ENCODE results near the gene ALDH1A1. TPM values are rescaled to one million over a fixed set of nuclear protein-coding genes. Genes with fewer than 3 reads are reported as not detected.

ALDH1A1 gene
- total and polyA plus RNA-seq, 7 experiments from 2014 or later, result 1.0 to 11.9 (median 2.0) TPM; not detected in 3

DNA sequence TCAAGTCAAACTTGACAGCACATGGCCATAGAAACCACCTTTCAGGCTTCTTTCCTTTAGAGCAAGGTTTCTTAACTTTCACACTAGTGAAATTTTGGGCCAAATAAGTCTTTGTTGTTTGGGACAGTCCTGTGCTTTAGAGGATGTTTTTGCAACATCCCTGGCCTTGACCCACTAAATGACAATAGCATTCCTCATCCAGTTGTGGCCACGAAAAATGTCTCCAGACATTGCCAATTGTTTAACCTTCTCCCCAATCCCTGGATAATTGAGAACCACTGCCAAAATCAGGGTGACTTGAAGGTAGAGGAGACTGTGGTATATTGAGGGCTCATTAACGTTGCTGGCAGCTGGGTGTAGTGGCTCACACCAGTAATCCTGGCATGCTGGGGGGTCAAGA lies 72.0 kb downstream of the ALDH1A1 start:
- ATAC-seq (no peak), DNase-seq (no peak)
- intact Hi-C loops (cut with micrococcal nuclease), result no loop called here
- Histone ChIP-seq H3K9me3 (ENCODE audit: control insufficient read depth in 2 of 3, low read length in 3 of 3) (no peaks in the 10 kb centered on the region), H3K4me3 (ENCODE audit: low read length) (no peak overlapping the region), H3K36me3 (ENCODE audit: control insufficient read depth in 2 of 3, insufficient read depth in 3 of 3, low read length in 3 of 3) (no peaks in the 10 kb centered on the region), H3K27ac (ENCODE audit: low read depth, low read length) (no peak overlapping the region), H3K27me3 (ENCODE audit: control insufficient read depth in 2 of 2, insufficient read depth in 2 of 2, low read length in 2 of 2) (no peaks in the 10 kb centered on the region), H3K4me1 (ENCODE audit: control insufficient read depth in 2 of 2, insufficient read depth in 2 of 2, low read length in 2 of 2) (no peaks in the 10 kb centered on the region)
- Mint-ChIP-seq H3K27ac (no peak overlapping the region), H3K4me3 (no peak overlapping the region), H3K4me1 (no peaks in the 10 kb centered on the region), H3K9me3 (peaks cover 0 to 3% (median 0%) of the 10 kb centered on the region in 11 donors), H3K36me3 (no peaks in the 10 kb centered on the region), H3K27me3 (peaks cover 0 to 7% (median 0%) of the 10 kb centered on the region in 5 donors)
- ChIA-PET CTCF (no interaction called here), POLR2A (no interaction called here)

GRCh38 chr9:72875221-72875620 lies 77.6 kb downstream of the ALDH1A1 start:
- ATAC-seq, result no peak
- H3K27me3 ChIP-seq (ENCODE audit: control insufficient read depth in 2 of 2, insufficient read depth in 2 of 2, low read length in 2 of 2), result no peaks in the 10 kb centered on the region
- ChIA-PET POLR2A (no interaction called here), CTCF (no interaction called here)
- no peak for DNase-seq
- H3K27me3 Mint-ChIP-seq, result peaks cover 3 to 23% (median 13%) of the 10 kb centered on the region in 5 donors
- no peaks in the 10 kb centered on the region for H3K36me3 ChIP-seq (ENCODE audit: control insufficient read depth in 2 of 3, insufficient read depth in 3 of 3, low read length in 3 of 3)
- intact Hi-C loops (cut with micrococcal nuclease), result no loop called here
- H3K27ac Mint-ChIP-seq, result no peak overlapping the region
- no peaks in the 10 kb centered on the region for H3K9me3 ChIP-seq (ENCODE audit: control insufficient read depth in 2 of 3, low read length in 3 of 3)
- no peak overlapping the region for H3K4me3 ChIP-seq (ENCODE audit: low read length)
- H3K4me1 ChIP-seq (ENCODE audit: control insufficient read depth in 2 of 2, insufficient read depth in 2 of 2, low read length in 2 of 2), result no peaks in the 10 kb centered on the region
- no peaks in the 10 kb centered on the region for H3K4me1 Mint-ChIP-seq
- no peak overlapping the region for H3K4me3 Mint-ChIP-seq
- no peak overlapping the region for H3K27ac ChIP-seq (ENCODE audit: low read depth, low read length)
- no peaks in the 10 kb centered on the region for H3K36me3 Mint-ChIP-seq
- H3K9me3 Mint-ChIP-seq, result peaks cover 0 to 3% (median 0%) of the 10 kb centered on the region in 11 donors

- no peaks in the 10 kb centered on the region for H3K9me3 ChIP-seq (ENCODE audit: control insufficient read depth in 2 of 3, low read length in 3 of 3)
- H3K4me1 ChIP-seq (ENCODE audit: control insufficient read depth in 2 of 2, insufficient read depth in 2 of 2, low read length in 2 of 2), result no peaks in the 10 kb centered on the region
- ChIA-PET POLR2A (no interaction called here), CTCF (no interaction called here)
- no peaks in the 10 kb centered on the region for H3K4me1 Mint-ChIP-seq
- no peak for DNase-seq
- no peak overlapping the region for H3K4me3 ChIP-seq (ENCODE audit: low read length)
- H3K9me3 Mint-ChIP-seq, result peaks cover 0 to 3% (median 0%) of the 10 kb centered on the region in 11 donors
- no peaks in the 10 kb centered on the region for H3K27me3 ChIP-seq (ENCODE audit: control insufficient read depth in 2 of 2, insufficient read depth in 2 of 2, low read length in 2 of 2)
- no peak overlapping the region for H3K27ac ChIP-seq (ENCODE audit: low read depth, low read length)
- H3K27ac Mint-ChIP-seq, result no peak overlapping the region
- peaks cover 3 to 23% (median 20%) of the 10 kb centered on the region in 5 donors for H3K27me3 Mint-ChIP-seq
- H3K36me3 ChIP-seq (ENCODE audit: control insufficient read depth in 2 of 3, insufficient read depth in 3 of 3, low read length in 3 of 3), result no peaks in the 10 kb centered on the region
- ATAC-seq, result no peak
- no peak overlapping the region for H3K4me3 Mint-ChIP-seq
- H3K36me3 Mint-ChIP-seq, result no peaks in the 10 kb centered on the region
- intact Hi-C loops (cut with micrococcal nuclease), result loop anchor here (5.0 kb wide), 2 partner anchors 148 to 313 kb away; no protein-coding TSS in a partner anchor
Observed at GRCh38 chr9:72874344-72874743, 78.5 kb downstream of the ALDH1A1 start.

DNA sequence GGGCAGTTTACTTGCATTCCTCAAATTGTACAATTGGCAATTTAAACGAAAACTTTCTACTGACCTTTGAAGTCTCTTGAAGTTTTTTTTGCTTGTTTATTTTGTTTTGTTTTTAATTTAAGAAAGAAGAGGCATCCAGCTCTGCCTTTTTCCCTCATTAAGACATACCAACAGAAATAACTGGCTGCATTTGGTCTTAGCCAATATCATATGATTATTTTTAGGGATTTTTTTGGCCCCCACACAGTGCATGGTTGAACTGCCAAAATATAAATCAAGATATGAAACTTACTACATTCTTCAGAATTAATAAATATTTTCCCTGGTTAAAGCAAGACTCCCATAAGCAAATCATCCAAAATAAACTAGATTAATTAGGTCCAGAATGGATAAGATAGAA lies 79.4 kb downstream of the ALDH1A1 start:
- Histone ChIP-seq H3K4me3 (ENCODE audit: low read length) (no peak overlapping the region), H3K9me3 (ENCODE audit: control insufficient read depth in 2 of 3, low read length in 3 of 3) (no peaks in the 10 kb centered on the region), H3K4me1 (ENCODE audit: control insufficient read depth in 2 of 2, insufficient read depth in 2 of 2, low read length in 2 of 2) (no peaks in the 10 kb centered on the region), H3K36me3 (ENCODE audit: control insufficient read depth in 2 of 3, insufficient read depth in 3 of 3, low read length in 3 of 3) (no peaks in the 10 kb centered on the region), H3K27ac (ENCODE audit: low read depth, low read length) (no peak overlapping the region), H3K27me3 (ENCODE audit: control insufficient read depth in 2 of 2, insufficient read depth in 2 of 2, low read length in 2 of 2) (no peaks in the 10 kb centered on the region)
- CTCF ChIA-PET, result no interaction called here
- Mint-ChIP-seq H3K4me3 (no peak overlapping the region), H3K27ac (no peak overlapping the region), H3K9me3 (peaks cover 0 to 3% (median 0%) of the 10 kb centered on the region in 11 donors), H3K27me3 (peaks cover 3 to 22% (median 20%) of the 10 kb centered on the region in 5 donors), H3K4me1 (no peaks in the 10 kb centered on the region), H3K36me3 (no peaks in the 10 kb centered on the region)
- no peak for ATAC-seq
- POLR2A ChIA-PET, result no interaction called here
- intact Hi-C loops (cut with micrococcal nuclease), result loop anchor here (5.0 kb wide), 2 partner anchors 149 to 314 kb away; no protein-coding TSS in a partner anchor
- DNase-seq, result no peak

- H3K4me1 Mint-ChIP-seq, result no peaks in the 10 kb centered on the region
- Histone ChIP-seq H3K36me3 (ENCODE audit: control insufficient read depth in 2 of 3, insufficient read depth in 3 of 3, low read length in 3 of 3) (no peaks in the 10 kb centered on the region), H3K4me3 (ENCODE audit: low read length) (no peak overlapping the region), H3K4me1 (ENCODE audit: control insufficient read depth in 2 of 2, insufficient read depth in 2 of 2, low read length in 2 of 2) (no peaks in the 10 kb centered on the region), H3K27me3 (ENCODE audit: control insufficient read depth in 2 of 2, insufficient read depth in 2 of 2, low read length in 2 of 2) (no peaks in the 10 kb centered on the region), H3K9me3 (ENCODE audit: control insufficient read depth in 2 of 3, low read length in 3 of 3) (no peaks in the 10 kb centered on the region), H3K27ac (ENCODE audit: low read depth, low read length) (no peak overlapping the region)
- no peak overlapping the region for H3K4me3 Mint-ChIP-seq
- ATAC-seq (no peak), DNase-seq (no peak)
- H3K36me3 Mint-ChIP-seq, result no peaks in the 10 kb centered on the region
- ChIA-PET POLR2A (no interaction called here), CTCF (no interaction called here)
- no peak overlapping the region for H3K27ac Mint-ChIP-seq
- H3K27me3 Mint-ChIP-seq, result peaks cover 3 to 26% (median 16%) of the 10 kb centered on the region in 5 donors
- intact Hi-C loops (cut with micrococcal nuclease), result loop anchor here (5.0 kb wide), 2 partner anchors 150 to 315 kb away; no protein-coding TSS in a partner anchor
- peaks cover 0 to 4% (median 0%) of the 10 kb centered on the region in 11 donors for H3K9me3 Mint-ChIP-seq
Observed at GRCh38 chr9:72872718-72873117, 80.1 kb downstream of the ALDH1A1 start.

DNA sequence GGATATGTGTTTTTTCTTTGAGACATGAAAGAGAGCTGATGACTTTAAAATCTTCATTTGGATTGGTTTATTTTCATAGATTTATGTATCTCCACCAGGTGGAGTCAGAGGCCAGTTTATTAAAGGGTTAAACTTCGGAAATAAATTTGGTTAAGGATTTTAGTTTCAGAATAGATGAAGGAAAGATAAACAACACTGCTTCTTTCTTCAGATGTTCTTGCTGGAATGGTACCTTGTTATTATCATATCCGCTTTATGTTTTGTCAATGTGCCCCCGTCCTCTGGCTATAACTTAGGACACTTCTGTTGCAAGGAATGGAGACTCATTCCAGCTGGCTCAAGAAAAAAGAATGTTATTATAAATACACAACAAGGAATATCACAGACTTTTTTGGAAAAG lies 81.2 kb downstream of the ALDH1A1 start:
- Mint-ChIP-seq H3K4me3 (no peak overlapping the region), H3K36me3 (no peaks in the 10 kb centered on the region), H3K27me3 (peaks cover 3 to 30% (median 16%) of the 10 kb centered on the region in 5 donors), H3K4me1 (no peaks in the 10 kb centered on the region), H3K9me3 (peaks cover 0 to 9% (median 0%) of the 10 kb centered on the region in 11 donors), H3K27ac (no peak overlapping the region)
- ATAC-seq, result no peak
- DNase-seq, result no peak
- H3K9me3 ChIP-seq (ENCODE audit: control insufficient read depth in 2 of 3, low read length in 3 of 3), result no peaks in the 10 kb centered on the region
- H3K27ac ChIP-seq (ENCODE audit: low read depth, low read length), result no peak overlapping the region
- POLR2A ChIA-PET, result no interaction called here
- H3K4me3 ChIP-seq (ENCODE audit: low read length), result no peak overlapping the region
- no peaks in the 10 kb centered on the region for H3K4me1 ChIP-seq (ENCODE audit: control insufficient read depth in 2 of 2, insufficient read depth in 2 of 2, low read length in 2 of 2)
- H3K27me3 ChIP-seq (ENCODE audit: control insufficient read depth in 2 of 2, insufficient read depth in 2 of 2, low read length in 2 of 2), result no peaks in the 10 kb centered on the region
- CTCF ChIA-PET, result no interaction called here
- no peaks in the 10 kb centered on the region for H3K36me3 ChIP-seq (ENCODE audit: control insufficient read depth in 2 of 3, insufficient read depth in 3 of 3, low read length in 3 of 3)
- intact Hi-C loops (cut with micrococcal nuclease), result loop anchor here (5.0 kb wide), 2 partner anchors 151 to 316 kb away; no protein-coding TSS in a partner anchor

- intact Hi-C loops (cut with micrococcal nuclease), result loop anchor here in 1 of 2 donors (5.0 kb wide), 1 partner anchor 1827 kb away; no protein-coding TSS in a partner anchor
- no peaks in the 10 kb centered on the region for H3K4me1 ChIP-seq (ENCODE audit: control insufficient read depth in 2 of 2, insufficient read depth in 2 of 2, low read length in 2 of 2)
- H3K4me3 ChIP-seq (ENCODE audit: low read length), result no peak overlapping the region
- Mint-ChIP-seq H3K9me3 (peaks cover 0 to 9% (median 0%) of the 10 kb centered on the region in 11 donors), H3K4me1 (no peaks in the 10 kb centered on the region), H3K27ac (no peak overlapping the region), H3K27me3 (peaks cover 0 to 13% (median 9%) of the 10 kb centered on the region in 5 donors), H3K4me3 (no peak overlapping the region), H3K36me3 (no peaks in the 10 kb centered on the region)
- H3K27ac ChIP-seq (ENCODE audit: low read depth, low read length), result no peak overlapping the region
- H3K36me3 ChIP-seq (ENCODE audit: control insufficient read depth in 2 of 3, insufficient read depth in 3 of 3, low read length in 3 of 3), result no peaks in the 10 kb centered on the region
- no peaks in the 10 kb centered on the region for H3K9me3 ChIP-seq (ENCODE audit: control insufficient read depth in 2 of 3, low read length in 3 of 3)
- ChIA-PET POLR2A (no interaction called here), CTCF (no interaction called here)
- DNase-seq, result no peak
- ATAC-seq, result no peak
- no peaks in the 10 kb centered on the region for H3K27me3 ChIP-seq (ENCODE audit: control insufficient read depth in 2 of 2, insufficient read depth in 2 of 2, low read length in 2 of 2)
Observed at GRCh38 chr9:72864327-72864726, 88.5 kb downstream of the ALDH1A1 start.
